Measurements from ENCODE around the gene STK32C.

STK32C gene

GRCh38 chr10:132206377-132206745 lies 101.4 kb downstream of the STK32C start:
- DNase-seq: no peak

- DNase-seq: no peak
Measured at GRCh38 chr10:132205650-132206376, 101.9 kb downstream of the STK32C start.

- no peak for DNase-seq
Measured at GRCh38 chr10:132204781-132205473, 102.8 kb downstream of the STK32C start.

- no peak for DNase-seq
Measured at GRCh38 chr10:132204078-132204780, 103.5 kb downstream of the STK32C start.

- no peak for DNase-seq
Measured at GRCh38 chr10:132203256-132204077, 104.3 kb downstream of the STK32C start.

- DNase-seq: no peak
Measured at GRCh38 chr10:132202070-132202970, 105.4 kb downstream of the STK32C start.

- no peak for DNase-seq
Measured at GRCh38 chr10:132201111-132201969, 106.4 kb downstream of the STK32C start.

- no peak for DNase-seq
Measured at GRCh38 chr10:132200344-132201110, 107.2 kb downstream of the STK32C start.

GRCh38 chr10:132199854-132200311 lies 107.9 kb downstream of the STK32C start:
- no peak for DNase-seq

GRCh38 chr10:132199268-132199853 lies 108.4 kb downstream of the STK32C start:
- no peak for DNase-seq

- DNase-seq: no peak
Measured at GRCh38 chr10:132198381-132199181, 109.2 kb downstream of the STK32C start.

GRCh38 chr10:132198068-132198370 lies 109.7 kb downstream of the STK32C start:
- DNase-seq: no peak

GRCh38 chr10:132197271-132198067 lies 110.3 kb downstream of the STK32C start:
- DNase-seq: no peak

- DNase-seq: no peak
Measured at GRCh38 chr10:132196178-132197113, 111.3 kb downstream of the STK32C start.

- no peak for DNase-seq
Measured at GRCh38 chr10:132195366-132196075, 112.2 kb downstream of the STK32C start.

- no peak for DNase-seq
Measured at GRCh38 chr10:132194726-132195125, 113.0 kb downstream of the STK32C start.

Measured in NCI-H526 treated with DMSO at 0.1 percent for 48 hours (cell line).